ENCODE data around the gene C17orf107.
"Not testable (repeated sequence)": the region's sequence is repeated elsewhere in the genome, so short reads cannot be mapped to it uniquely, and the experiment has no call there.

The C17orf107 gene

GRCh38 chr17:4898351-4898750 lies 985 bp upstream of the C17orf107 start:
- DNase-seq (ENCODE audit: insufficient read length, low spot score) (no peak), FAIRE-seq (no peak)

GRCh38 chr17:4898927-4899326 lies 409 bp upstream of the C17orf107 start:
- FAIRE-seq (no peak), DNase-seq (ENCODE audit: insufficient read length, low spot score) (no peak)

GRCh38 chr17:4900231-4901107 lies 1.1 kb downstream of the C17orf107 start:
- FAIRE-seq (no peak), DNase-seq (ENCODE audit: insufficient read length, low spot score) (no peak)

- FAIRE-seq: no peak
Measured at GRCh38 chr17:4901108-4901647, 1.8 kb downstream of the C17orf107 start.

GRCh38 chr17:4901648-4902344 lies 2.5 kb downstream of the C17orf107 start:
- FAIRE-seq (peak; percentile 31), DNase-seq (ENCODE audit: insufficient read length, low spot score) (no peak)

More at GRCh38 chr17:4901108-4901647, 1.8 kb downstream of the C17orf107 start:
- DNase-seq (ENCODE audit: insufficient read length, low spot score): no peak

- DNase-seq (ENCODE audit: insufficient read length, low spot score): no peak
- no peak for FAIRE-seq
Measured at GRCh38 chr17:4902540-4902939, 3.2 kb downstream of the C17orf107 start.

- DNase-seq (ENCODE audit: insufficient read length, low spot score) (peak; percentile 77), FAIRE-seq (peak; percentile 93)
Measured at GRCh38 chr17:4903051-4903818, 3.9 kb downstream of the C17orf107 start, which contains the start of gene CHRNE. Gene CHRNE (minus strand): TSS chr17:4903098. CDS start chr17:4903063, 35 bp downstream.

- DNase-seq (ENCODE audit: insufficient read length, low spot score); FAIRE-seq: not testable (repeated sequence)
Measured at GRCh38 chr17:4906642-4907041, 7.3 kb downstream of the C17orf107 start.

GRCh38 chr17:4908301-4908700 lies 9.0 kb downstream of the C17orf107 start:
- FAIRE-seq: no peak
- no peak for DNase-seq (ENCODE audit: insufficient read length, low spot score)

- peak; percentile 96 for FAIRE-seq
Measured at GRCh38 chr17:4908711-4909496, 9.6 kb downstream of the C17orf107 start.

GRCh38 chr17:4913994-4914393 lies 14.7 kb downstream of the C17orf107 start:
- DNase-seq (ENCODE audit: insufficient read length, low spot score): no peak

More at GRCh38 chr17:4908711-4909496, 9.6 kb downstream of the C17orf107 start:
- DNase-seq (ENCODE audit: insufficient read length, low spot score): peak; percentile 93

GRCh38 chr17:4914551-4914950 lies 15.2 kb downstream of the C17orf107 start:
- not testable (repeated sequence) for FAIRE-seq; DNase-seq (ENCODE audit: insufficient read length, low spot score)

More at GRCh38 chr17:4913994-4914393, 14.7 kb downstream of the C17orf107 start:
- FAIRE-seq: no peak

- FAIRE-seq (no peak), DNase-seq (ENCODE audit: insufficient read length, low spot score) (no peak)
Measured at GRCh38 chr17:4919511-4920047, 20.2 kb downstream of the C17orf107 start.

- DNase-seq (ENCODE audit: insufficient read length, low spot score): no peak
- FAIRE-seq: peak; percentile 51
Measured at GRCh38 chr17:4920351-4921048, 21.2 kb downstream of the C17orf107 start.

GRCh38 chr17:4921320-4921719 lies 22.0 kb downstream of the C17orf107 start:
- FAIRE-seq: no peak
- no peak for DNase-seq (ENCODE audit: insufficient read length, low spot score)

- FAIRE-seq; DNase-seq (ENCODE audit: insufficient read length, low spot score): not testable (repeated sequence)
Measured at GRCh38 chr17:4926577-4927335, 27.4 kb downstream of the C17orf107 start.

- FAIRE-seq: no peak
- no peak for DNase-seq (ENCODE audit: insufficient read length, low spot score)
Measured at GRCh38 chr17:4928881-4929280, 29.5 kb downstream of the C17orf107 start.

GRCh38 chr17:4931963-4932362 lies 32.6 kb downstream of the C17orf107 start, which contains the start of gene GP1BA:
Gene GP1BA (plus strand): TSS chr17:4932277. CDS start chr17:4932605, 328 bp downstream.
- no peak for DNase-seq (ENCODE audit: insufficient read length, low spot score)
- FAIRE-seq: no peak
